ENCODE measurements around the gene CLEC5A. TPM values are rescaled to one million over a fixed set of nuclear protein-coding genes. Genes with fewer than 3 reads are reported as not detected.
"Not testable (repeated sequence)": the region's sequence is repeated elsewhere in the genome, so short reads cannot be mapped to it uniquely, and the experiment has no call there.

CLEC5A gene
- total and polyA plus RNA-seq, 11 donors, result 0.12 to 2.6 (median 0.50) TPM; not detected in 1

- Histone ChIP-seq H3K27me3 (peaks cover 0 to 2% (median 0%) of the 10 kb centered on the region in 9 donors), H3K27ac (no peak overlapping the region), H3K4me3 (no peak overlapping the region), H3K9me3 (no peaks in the 10 kb centered on the region), H3K4me1 (peaks cover 0 to 17% (median 0%) of the 10 kb centered on the region in 12 donors), H3K36me3 (no peaks in the 10 kb centered on the region)
- intact Hi-C loops (cut with DNase I), result no loop called here
- 85 to 89% (median 87%) methylated on average over 6 of the region's 6 CpGs for WGBS, 4 donors
- no peak for TF ChIP-seq POLR2A (IDR thresholded peaks at IDR 0.05)
- ATAC-seq (peak in 1 of 4 donors; percentile 48), DNase-seq (no peak)
Measured at GRCh38 chr7:141991140-141991539, 44.4 kb upstream of the CLEC5A start.

- no peak for TF ChIP-seq POLR2A (IDR thresholded peaks at IDR 0.05)
- no peak for TF ChIP-seq CTCF (IDR thresholded peaks at IDR 0.05)
- Histone ChIP-seq H3K36me3 (no peaks in the 10 kb centered on the region), H3K9me3 (no peaks in the 10 kb centered on the region), H3K4me3 (no peak overlapping the region), H3K4me1 (peaks cover 0 to 17% (median 0%) of the 10 kb centered on the region in 12 donors), H3K27me3 (peaks cover 0 to 2% (median 0%) of the 10 kb centered on the region in 9 donors), H3K27ac (no peak overlapping the region)
- ATAC-seq (no peak), DNase-seq (no peak)
- intact Hi-C loops (cut with DNase I), result no loop called here
- 57 to 66% (median 62%) methylated on average over 2 of the region's 2 CpGs for WGBS, 4 donors
Measured at GRCh38 chr7:141990011-141990725, 43.4 kb upstream of the CLEC5A start.

GRCh38 chr7:141987803-141988202 lies 41.0 kb upstream of the CLEC5A start:
- ATAC-seq; H3K27me3 ChIP-seq; intact Hi-C loops (cut with DNase I); H3K27ac ChIP-seq; DNase-seq; H3K9me3 ChIP-seq; H3K36me3 ChIP-seq; H3K4me3 ChIP-seq: not testable (repeated sequence)
- WGBS, 4 donors, result 79 to 85% (median 82%) methylated on average over 4 of the region's 4 CpGs
- peaks cover 0 to 17% (median 0%) of the 10 kb centered on the region in 12 donors for H3K4me1 ChIP-seq

GRCh38 chr7:141986923-141987322 lies 40.1 kb upstream of the CLEC5A start:
- H3K4me3 ChIP-seq, result no peak overlapping the region
- H3K27me3 ChIP-seq, result peaks cover 0 to 2% (median 0%) of the 10 kb centered on the region in 9 donors
- DNase-seq (no peak), ATAC-seq (no peak)
- TF ChIP-seq POLR2A (IDR thresholded peaks at IDR 0.05), result no peak
- TF ChIP-seq CTCF (IDR thresholded peaks at IDR 0.05), result no peak
- H3K4me1 ChIP-seq, result peaks cover 0 to 15% (median 0%) of the 10 kb centered on the region in 12 donors
- intact Hi-C loops (cut with DNase I), result no loop called here
- no peaks in the 10 kb centered on the region for H3K9me3 ChIP-seq
- WGBS, 4 donors, result 72 to 83% (median 76%) methylated on average over 2 of the region's 2 CpGs
- no peak overlapping the region for H3K27ac ChIP-seq
- no peaks in the 10 kb centered on the region for H3K36me3 ChIP-seq

GRCh38 chr7:141985926-141986325 lies 39.2 kb upstream of the CLEC5A start:
- ATAC-seq; intact Hi-C loops (cut with DNase I); H3K4me1 ChIP-seq; DNase-seq; H3K4me3 ChIP-seq; H3K27me3 ChIP-seq; H3K9me3 ChIP-seq; H3K36me3 ChIP-seq; H3K27ac ChIP-seq: not testable (repeated sequence)
- WGBS, 4 donors, result 85 to 96% (median 93%) methylated on average over 8 to 12 of the region's 13 CpGs

Data from heart left ventricle (tissue), 16 donors.